DND-41 (cell line): ENCODE data around the gene KATNAL1.

Experiments used
- EZH2 ChIP-seq: IDR thresholded peaks from 3 replicates; pipeline ENCODE4 v1.6.1; 2012; ENCODE audit warnings: borderline replicate concordance, low read depth, mild to moderate bottlenecking, moderate library complexity, low read length, inconsistent platforms; ENCODE audit not compliant: severe bottlenecking
- TF ChIP-seq, protein P1 (sequence below): IDR thresholded peaks from 2 replicates; pipeline ENCODE4 v1.5.1; 2012; ENCODE audit warnings: borderline replicate concordance, low read length, moderate library complexity, mild to moderate bottlenecking; ENCODE audit not compliant: poor library complexity, severe bottlenecking; ENCODE audit errors: extremely low read depth

DNA sequence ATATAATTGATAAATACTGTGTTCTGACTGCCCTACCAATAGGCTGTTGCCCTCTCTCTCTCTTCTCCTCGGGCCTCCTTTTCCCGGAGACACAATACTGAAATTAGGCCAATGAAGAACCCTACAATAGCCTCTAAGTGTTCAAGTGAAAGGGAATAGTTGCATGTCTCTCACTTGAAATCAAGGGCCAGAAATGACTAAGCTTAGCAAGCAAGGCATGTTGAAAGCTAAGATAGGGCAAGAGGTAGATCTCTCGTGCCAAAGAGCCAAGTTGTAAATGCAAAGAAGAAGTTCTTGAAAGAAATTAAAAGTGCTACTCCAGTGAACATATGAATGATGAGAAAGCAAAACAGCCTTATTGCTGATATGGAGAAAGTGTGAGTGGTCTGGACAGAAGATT lies 13.3 kb downstream of the KATNAL1 start:
- TF ChIP-seq, protein P1, sequence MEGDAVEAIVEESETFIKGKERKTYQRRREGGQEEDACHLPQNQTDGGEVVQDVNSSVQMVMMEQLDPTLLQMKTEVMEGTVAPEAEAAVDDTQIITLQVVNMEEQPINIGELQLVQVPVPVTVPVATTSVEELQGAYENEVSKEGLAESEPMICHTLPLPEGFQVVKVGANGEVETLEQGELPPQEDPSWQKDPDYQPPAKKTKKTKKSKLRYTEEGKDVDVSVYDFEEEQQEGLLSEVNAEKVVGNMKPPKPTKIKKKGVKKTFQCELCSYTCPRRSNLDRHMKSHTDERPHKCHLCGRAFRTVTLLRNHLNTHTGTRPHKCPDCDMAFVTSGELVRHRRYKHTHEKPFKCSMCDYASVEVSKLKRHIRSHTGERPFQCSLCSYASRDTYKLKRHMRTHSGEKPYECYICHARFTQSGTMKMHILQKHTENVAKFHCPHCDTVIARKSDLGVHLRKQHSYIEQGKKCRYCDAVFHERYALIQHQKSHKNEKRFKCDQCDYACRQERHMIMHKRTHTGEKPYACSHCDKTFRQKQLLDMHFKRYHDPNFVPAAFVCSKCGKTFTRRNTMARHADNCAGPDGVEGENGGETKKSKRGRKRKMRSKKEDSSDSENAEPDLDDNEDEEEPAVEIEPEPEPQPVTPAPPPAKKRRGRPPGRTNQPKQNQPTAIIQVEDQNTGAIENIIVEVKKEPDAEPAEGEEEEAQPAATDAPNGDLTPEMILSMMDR: no peak
- no peak for TF ChIP-seq EZH2
